Esophagus squamous epithelium (tissue), 4 donors: ENCODE data around the gene MICAL2.

Experiments
- POLR2A ChIP-seq, 4 donors: fragments of 450-650 bp; IDR thresholded peaks; one replicate each; pipeline ENCODE4 v1.6.1; 2017; ENCODE audit warnings: antibody characterized with exemption in 4 of 4, mild to moderate bottlenecking in 4 of 4, moderate library complexity in 3 of 4
- TF ChIP-seq, protein P1 (sequence below), 6 experiments: fragments of 450-650 bp in 4 of 6; fragments of 200-600 bp in 2 of 6; sonication (generic) in 2 of 6; IDR thresholded peaks; one replicate each; pipeline ENCODE4 v1.5.1; 2016 to 2019; ENCODE audit warnings: antibody characterized with exemption in 6 of 6, mild to moderate bottlenecking in 4 of 6, moderate library complexity in 4 of 6

DNA sequence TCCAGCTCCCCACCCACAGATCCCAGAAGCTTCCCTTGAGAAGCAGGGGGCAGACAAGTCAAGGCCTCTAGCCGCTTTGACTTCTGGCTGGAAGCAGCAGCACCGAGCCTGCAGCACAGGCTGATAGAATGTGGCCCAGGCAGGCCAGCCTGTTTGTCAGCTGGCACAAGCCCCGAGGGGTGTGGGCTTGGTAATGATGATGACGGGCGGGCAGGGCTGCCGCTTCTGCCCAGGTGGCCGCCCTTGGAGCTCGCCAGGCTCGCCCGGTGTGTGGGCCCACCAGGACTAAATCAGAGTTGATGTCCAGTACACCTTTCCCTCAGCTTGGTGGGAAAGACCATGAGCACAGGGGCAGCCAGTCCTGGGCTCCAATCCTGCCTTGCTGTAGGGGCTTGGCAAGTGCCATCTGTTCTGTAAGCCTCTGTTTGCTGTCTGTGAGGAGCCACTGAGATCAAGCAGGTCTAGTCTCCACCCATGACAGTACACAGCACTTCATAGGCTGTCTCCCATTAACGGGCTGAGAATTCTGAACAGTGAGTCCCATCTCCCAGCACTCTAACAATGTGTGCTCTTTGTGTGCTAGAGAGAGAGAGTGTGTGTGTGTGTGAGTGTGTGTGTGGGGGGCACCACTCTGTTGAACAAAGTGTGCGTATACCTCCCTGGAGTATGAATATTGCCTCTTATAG lies 26.8 kb downstream of the MICAL2 start:
- TF ChIP-seq, protein P1, sequence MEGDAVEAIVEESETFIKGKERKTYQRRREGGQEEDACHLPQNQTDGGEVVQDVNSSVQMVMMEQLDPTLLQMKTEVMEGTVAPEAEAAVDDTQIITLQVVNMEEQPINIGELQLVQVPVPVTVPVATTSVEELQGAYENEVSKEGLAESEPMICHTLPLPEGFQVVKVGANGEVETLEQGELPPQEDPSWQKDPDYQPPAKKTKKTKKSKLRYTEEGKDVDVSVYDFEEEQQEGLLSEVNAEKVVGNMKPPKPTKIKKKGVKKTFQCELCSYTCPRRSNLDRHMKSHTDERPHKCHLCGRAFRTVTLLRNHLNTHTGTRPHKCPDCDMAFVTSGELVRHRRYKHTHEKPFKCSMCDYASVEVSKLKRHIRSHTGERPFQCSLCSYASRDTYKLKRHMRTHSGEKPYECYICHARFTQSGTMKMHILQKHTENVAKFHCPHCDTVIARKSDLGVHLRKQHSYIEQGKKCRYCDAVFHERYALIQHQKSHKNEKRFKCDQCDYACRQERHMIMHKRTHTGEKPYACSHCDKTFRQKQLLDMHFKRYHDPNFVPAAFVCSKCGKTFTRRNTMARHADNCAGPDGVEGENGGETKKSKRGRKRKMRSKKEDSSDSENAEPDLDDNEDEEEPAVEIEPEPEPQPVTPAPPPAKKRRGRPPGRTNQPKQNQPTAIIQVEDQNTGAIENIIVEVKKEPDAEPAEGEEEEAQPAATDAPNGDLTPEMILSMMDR (IDR thresholded peaks at IDR 0.05): peak in 1 of 6 experiments; percentile 3
- TF ChIP-seq POLR2A (IDR thresholded peaks at IDR 0.05): no peak
